ENCODE results near the gene YBX1.
"Not testable (repeated sequence)": the region's sequence is repeated elsewhere in the genome, so short reads cannot be mapped to it uniquely, and the experiment has no call there.

Gene YBX1

DNA sequence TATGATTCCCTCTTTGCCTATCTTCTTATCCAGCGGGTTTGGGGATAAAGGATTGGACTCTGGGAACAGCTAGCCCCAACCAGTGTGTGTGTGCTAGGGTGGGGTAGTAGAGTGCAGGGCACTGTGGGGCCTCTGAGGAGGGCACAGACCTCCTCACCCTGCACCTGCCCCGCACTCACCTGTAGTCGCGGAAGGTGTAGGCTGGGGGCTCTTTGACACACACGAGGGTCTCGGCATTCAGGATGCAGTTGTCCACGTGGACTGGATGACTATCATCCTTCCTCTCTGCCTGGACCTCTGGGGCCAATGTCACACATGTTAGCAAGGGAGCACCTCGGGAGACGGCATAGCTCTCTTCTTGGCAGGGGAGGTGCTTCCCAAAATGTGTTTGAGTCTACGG is 65.8 kb downstream of the YBX1 start:
- no peak for DNase-seq (ENCODE audit: low read depth in 3 of 3)

DNA sequence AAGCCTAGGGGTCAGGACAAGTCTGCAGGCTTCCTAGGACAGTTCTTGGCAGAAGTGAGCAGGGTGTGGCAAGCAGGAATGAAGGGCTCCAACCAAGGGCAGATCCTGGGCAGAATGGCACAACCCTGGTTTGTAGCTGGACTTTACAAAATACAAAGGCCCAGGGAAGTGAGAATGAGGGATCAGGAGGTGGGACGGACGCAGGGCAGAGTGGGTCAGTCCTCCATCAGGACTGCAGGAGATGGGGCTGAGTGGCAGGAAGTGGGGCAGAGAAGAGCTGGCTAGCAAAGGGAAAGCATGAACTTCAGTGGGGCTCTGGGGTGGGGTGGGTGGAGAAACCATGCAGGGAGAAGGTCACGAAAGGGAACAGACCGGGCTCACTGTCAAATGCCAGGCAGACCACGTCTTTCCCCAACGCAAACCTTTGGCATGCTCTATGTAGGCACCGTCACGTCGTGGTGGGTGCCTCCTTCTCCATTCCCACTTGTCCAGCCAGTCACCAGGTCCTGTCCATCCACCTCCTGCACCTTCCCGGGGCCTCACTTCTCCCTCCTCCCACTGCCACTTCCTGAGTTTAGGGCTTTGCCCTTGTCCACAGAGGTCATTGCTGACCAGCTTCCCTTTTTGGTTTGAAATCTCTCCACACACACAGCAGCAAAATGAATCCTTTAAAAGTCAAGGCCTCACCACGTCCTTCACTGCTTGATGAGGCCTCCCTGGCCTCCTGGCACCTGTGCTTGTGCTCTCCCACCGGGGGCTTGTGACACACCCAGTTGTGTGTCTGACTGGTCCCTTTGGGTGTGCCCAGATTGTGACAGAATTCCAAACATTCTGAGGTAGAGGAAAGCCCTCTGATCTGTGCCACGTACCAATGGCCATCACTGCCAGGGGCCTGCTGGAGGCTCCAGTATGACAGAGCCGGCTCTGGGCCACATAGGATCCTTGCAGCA is 66.5 kb downstream of the YBX1 start:
- no peak for DNase-seq (ENCODE audit: low read depth in 3 of 3)

DNA sequence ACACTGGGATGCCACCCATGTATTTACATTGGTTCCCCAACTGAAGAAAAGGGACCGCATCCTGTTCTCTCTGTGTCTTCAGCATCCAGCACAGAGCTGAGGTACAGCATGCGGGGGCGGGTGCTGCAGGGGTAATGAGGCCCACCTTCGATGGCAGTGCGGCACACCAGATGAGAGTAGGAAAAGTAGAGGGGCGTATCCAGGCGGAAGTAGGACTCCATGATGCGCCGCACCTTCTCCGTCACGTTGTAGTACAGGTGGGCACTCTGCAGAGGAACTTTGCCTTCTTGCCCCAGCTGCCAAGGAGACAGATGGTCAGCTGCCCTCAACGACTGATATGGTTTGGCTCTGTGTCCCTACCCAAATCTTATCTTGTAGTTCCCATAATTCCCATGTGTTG is 67.8 kb downstream of the YBX1 start:
- DNase-seq (ENCODE audit: low read depth in 3 of 3) = no peak

DNA sequence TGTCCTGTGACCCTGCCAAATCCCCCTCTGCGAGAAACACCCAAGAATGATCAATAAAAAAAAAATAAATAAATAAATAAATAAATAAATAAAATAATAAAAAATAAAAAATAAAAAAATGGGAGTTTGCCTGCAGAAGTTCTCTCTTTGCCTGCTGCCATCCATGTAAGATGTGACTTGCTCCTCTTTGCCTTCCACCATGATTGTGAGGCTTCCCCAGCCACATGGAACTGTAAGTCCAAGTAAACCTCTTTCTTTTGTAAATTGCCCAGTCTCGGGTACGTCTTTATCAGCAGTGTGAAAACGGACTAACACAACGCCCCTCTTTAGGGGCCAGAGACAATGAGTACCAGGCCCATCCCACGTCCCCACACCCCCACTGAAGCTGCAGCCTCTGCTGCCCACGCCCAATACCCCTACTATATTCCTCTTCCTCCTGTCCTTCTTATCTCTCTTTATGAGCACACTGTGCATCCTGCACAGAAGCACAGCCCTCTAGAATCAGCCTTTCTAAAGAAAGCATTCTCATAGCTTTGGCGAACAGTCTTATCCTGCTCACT is 69.4 kb downstream of the YBX1 start:
- not testable (repeated sequence) for DNase-seq (ENCODE audit: low read depth in 3 of 3)

DNA sequence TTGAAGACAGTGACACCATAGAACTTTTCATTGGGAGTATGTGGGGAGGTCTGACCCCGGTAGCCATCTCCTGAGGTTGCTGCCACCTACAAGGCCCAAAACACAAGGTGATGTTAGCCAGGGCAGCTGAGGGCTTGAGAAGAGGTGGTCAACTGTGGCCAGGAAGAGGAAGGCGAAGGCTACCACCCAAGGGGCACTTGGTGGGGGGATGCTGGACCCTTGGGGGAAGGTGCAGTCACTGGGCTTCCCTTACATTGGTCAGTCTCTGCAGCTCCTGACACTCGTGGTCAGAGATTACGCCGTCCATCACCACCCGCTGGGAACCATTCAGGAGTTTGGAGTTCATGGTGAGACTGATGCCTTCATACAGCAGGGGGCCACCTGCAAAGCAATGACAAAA is 70.1 kb downstream of the YBX1 start:
- DNase-seq (ENCODE audit: low read depth in 3 of 3) = no peak

DNA sequence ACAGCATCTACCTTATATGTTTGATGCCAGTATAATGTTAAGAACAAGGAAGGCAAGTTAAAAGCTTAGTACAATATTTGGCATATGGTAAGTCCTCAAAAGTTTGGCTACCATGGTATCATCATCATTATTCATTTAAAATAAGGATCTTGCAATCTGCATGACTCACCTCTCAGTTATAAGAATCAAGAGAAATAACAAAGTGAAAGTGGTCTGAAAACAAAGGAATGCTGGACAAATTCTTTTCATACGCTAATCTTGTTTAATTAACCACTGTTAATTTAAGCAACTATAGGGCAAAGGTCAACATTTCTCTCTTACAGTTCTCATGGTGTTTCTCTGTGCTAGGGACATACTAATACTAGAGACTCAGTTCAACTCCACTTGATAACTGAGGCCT is 70.9 kb downstream of the YBX1 start:
- DNase-seq (ENCODE audit: low read depth in 3 of 3) = no peak
